SIG-M5 treated with dmso at 0.1 percent for 504 hours (cell line): ENCODE results near the gene AP3D1.
"Not testable (repeated sequence)": the region's sequence is repeated elsewhere in the genome, so short reads cannot be mapped to it uniquely, and the experiment has no call there.

Experiments
- DNase-seq: peaks from one replicate; lab custom pipeline; 2025; ENCODE audit not compliant: unreplicated experiment; lab: John Stamatoyannopoulos, UW

Gene AP3D1

DNA sequence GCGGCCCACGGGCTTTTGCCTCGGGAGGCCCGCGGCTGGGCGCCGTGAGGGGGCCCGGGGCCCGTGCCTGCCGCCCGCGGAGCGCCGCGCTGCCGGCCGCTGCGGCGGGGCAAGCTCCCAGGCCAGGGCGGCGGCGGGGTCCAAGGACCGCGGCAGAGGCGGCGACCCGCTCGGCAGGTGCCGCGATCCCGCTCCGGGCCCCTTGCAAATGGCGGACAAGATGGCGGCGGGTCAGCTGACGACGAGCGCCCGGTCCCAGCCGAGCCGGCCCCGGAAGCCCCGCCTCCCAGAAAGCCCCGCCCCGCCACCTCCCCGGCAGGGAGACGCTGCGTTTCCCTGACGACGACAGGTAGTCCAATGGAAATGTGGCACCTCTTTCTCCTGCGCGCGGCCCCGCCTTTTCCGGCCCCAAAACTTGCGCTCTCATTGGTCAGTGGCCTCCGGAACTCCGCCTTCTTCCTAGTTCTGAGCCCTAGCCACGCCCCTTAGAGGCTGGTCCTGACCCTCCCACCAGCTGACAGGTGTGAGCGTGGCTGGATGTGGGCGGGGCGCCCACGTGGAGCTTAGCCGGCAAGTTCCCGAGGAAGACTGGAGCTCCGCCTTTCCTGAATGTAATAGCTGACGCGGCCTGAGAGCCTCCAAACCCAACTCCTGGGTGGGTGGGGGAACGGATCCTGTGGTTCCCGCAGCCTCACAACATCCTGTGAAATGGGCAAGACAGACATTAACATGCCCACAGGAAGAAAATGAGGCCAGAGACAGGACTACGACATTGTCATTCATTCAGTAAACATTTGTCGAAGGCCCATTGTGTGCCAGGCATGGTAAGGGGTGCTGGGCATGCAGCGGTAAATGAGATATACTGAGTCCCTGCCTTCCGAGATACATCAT, at the start of gene AP3D1:
Gene AP3D1 (minus strand): TSS at position 228 of the 891 bp plus-strand sequence. CDS start 232 bp downstream, outside the sequence.
- DNase-seq = peak; percentile 98

DNA sequence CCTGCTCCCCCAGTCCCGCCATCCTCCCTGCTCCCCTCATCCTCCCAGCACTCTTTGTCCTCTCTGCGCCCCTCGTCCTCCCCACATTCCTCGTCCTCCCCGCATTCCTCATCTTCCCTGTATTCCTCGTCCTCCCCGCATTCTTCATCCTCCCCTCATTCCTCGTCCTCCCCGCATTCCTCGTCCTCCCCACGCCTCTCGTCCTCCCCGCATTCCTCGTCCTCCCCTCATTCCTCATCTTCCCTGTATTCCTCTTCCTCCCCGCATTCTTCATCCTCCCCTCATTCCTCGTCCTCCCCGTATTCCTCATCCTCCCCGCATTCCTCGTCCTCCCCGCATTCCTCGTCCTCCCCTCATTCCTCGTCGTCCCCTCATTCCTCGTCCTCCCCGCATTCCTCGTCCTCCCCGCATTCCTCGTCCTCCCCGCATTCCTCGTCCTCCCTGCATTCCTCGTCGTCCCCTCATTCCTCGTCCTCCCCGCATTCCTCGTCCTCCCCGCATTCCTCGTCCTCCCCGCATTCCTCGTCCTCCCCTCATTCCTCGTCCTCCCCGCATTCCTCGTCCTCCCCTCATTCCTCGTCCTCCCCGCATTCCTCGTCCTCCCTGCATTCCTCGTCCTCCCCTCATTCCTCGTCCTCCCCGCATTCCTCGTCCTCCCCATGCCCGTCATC, 49.4 kb upstream of the AP3D1 start:
- not testable (repeated sequence) for DNase-seq

DNA sequence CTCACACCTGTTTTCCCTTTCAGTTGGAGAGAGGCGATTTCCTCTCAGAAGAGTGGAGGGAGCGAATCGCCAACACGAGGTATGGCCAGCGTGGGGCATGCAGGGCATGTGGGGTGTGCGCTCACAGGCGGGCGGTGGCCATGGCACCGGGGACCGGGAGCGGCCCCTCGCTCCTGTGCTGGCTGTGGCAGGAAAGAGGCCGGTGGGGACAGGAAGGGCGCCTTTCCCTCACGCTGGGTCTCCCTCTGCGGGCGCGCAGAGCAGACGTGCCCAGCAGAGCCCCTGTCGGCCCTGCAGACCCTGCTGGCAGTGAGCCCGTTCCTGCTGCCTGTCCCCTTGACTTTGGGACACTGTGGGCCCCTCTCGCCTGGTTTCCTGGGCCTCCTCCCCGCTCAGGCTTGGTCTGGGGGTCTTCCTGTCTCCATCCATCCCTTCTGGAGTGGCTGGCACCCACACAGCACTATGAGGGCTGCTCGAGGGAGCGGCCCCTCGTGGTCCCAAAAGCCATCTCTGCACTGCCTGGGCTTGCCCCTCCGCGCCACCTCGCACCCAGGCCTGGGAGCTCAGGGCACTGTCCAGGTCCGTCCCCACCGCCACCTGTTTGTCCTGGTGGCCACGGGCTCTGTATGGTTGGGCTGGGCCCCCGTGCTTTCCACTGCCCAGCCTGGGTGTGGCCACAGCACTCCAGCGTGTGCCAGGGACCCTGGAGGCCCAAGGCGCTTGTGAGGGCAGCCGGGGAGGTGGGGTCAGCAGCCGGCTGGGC, 48.7 kb upstream of the AP3D1 start:
- DNase-seq = no peak

DNA sequence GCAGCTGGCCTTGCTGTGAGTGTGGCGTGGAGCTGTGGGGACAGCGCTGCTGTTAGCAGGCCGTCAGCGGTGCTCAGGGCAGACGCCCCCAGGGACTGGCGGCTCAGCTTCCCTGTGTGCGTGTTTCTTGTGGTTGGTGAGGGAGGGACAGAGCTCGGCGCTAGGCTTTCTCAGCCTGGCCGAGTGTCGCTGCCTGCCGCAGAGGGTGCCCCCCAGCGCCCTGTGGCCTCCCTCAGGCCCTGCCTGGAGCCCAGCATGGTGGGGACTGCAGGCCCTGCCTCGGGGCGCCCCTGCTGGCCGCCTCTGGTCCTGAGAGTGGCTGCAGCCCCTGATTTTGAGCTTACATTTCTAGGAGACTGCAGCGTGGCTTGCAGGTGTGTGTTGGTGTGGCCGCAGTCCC, 47.8 kb upstream of the AP3D1 start:
- no peak for DNase-seq

DNA sequence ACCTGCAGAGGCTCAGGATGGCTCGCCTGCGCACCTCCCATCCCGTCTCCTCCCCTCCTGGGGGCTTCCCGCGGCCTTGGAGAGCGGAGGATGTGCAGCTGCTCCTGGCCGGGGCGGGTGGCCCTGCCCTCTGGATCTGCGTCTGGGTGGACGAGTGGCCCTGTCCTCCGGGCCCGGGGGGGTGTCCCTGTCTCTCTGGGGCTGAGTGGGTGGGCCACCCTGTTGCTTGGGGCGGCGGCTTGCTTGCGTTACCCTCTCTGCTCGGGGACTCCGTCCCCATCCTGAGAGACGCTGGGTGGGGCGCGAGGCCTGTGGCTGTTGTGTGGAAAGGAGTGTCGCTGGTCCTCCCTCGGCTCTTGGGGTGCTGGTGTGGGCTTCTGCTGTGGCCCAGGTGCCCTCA, 47.0 kb upstream of the AP3D1 start:
- DNase-seq = no peak

DNA sequence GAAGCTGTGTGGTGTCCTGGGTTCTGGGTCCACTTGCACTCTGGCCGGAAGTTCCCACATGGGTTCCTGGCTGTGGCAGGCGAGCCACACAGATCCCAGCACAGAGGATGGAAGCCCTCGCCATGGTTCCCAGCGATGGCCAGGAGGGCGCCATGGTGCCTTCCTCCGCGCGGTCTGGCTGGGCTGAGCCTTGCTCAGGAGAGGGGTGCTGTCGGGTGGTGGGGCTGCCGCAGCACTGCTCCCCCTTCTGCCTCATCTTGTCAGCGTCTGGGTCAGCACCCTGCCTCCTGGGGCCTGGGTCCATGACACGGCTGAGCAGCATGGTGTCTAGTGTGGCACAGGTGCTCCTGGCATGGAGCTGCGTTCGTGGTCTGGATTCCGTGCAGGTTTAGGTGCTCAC, 45.9 kb upstream of the AP3D1 start:
- no peak for DNase-seq

DNA sequence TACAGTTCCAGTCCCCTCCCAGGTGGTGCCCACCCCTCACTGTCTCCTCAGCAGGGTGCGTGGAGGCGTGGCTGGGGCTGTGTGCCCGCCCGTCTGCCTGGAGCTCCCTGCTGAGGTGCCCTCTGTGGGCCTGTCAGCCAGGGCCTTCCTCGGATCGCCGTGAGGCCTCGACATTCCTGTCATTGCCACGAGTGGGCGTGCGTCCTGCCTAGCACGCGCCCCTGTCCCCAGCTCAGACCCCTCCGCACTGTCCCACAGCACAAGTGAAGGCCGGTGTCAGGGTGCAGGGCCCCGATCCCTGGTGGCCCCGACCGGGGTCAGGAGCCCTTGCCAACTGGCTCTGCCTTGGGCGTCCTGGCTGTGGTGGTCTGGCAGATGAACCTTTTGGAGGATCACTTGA, 44.5 kb upstream of the AP3D1 start:
- DNase-seq = no peak

DNA sequence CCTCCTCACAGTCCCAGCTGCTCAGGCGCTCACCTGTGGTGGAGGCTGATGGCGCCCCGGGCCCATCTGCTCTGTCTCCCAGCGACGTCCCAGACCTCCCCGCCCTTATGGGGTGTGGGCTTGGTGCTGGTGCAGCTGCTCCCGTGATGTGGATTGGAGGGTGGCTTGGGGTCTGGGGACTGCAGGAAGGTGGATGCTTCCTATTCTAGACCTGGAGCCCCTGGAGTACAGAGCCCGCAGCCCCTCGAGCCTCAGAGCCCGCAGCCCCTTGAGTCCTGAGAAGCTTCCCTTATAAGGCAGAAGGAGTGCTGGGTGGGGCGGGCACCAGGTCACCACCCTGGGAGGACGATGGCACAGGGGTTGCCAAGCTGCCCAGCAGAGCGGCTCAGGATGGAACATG, 44.0 kb upstream of the AP3D1 start:
- no peak for DNase-seq

DNA sequence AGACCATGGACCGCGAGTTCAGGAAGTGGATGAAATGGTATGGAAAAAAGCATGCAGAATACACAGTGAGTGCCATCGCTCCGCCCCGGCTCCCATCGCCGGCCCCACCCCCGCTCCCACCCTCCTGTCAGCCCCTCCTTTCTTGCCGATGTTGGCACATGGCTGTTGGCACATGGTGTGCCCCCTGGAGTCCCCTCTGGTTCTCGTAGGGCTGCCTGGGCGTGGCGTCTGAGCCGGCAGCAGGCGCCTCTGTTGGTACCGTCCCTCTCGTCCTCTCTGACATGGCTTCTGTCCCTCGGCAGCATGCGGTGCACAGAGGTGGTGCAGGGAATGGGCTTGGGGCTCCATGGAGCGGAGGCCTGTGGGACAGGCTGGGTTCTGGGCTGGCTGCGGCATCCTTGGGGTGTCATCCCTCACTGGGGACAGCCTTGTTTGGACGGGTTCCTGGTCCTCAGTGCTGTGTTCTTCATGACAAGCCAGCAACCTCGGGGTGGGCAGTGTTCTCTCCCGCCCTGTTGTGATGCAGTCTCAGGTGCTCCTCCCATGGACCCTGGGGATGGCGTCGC, 43.2 kb upstream of the AP3D1 start:
- no peak for DNase-seq

DNA sequence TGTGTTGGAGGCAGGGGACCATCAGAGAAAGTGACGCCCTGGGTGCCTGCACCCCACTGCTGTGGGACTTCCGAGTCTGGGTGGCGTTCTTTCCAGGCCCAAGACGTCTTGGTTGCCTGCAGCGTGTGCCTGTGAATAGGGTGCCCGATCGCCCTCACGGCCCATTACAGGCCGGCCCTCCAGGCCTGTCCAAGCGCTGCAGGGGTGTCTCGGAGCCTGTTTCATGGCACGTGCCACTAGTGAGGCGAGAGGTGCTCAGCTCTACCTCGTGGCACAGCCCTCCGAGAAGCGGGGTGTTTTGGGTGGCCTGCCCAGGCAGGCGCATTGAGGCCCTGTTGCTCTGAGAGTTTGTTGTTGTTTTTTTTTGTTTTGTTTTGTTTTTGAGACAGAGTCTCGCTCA, 42.4 kb upstream of the AP3D1 start:
- DNase-seq = no peak

DNA sequence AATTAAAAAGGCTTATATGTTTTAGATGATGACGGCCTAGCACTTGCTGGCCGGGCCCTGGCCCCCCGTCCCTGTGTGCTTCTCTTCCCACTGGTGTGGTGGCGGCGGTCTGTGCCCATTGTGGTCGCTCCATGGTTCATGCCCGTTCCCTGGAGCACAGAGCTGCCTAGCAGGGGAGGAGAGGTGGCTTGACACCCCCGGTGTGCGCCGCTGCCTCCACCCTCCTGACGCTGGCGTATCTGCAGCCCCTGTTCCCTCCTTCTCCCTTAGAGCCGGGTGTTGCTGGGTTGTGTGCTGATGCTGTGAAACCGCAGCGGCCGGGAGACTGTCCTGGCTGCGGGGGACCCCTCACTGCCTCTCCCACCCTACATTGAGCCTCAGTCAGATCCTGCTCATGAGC, 41.5 kb upstream of the AP3D1 start:
- no peak for DNase-seq

DNA sequence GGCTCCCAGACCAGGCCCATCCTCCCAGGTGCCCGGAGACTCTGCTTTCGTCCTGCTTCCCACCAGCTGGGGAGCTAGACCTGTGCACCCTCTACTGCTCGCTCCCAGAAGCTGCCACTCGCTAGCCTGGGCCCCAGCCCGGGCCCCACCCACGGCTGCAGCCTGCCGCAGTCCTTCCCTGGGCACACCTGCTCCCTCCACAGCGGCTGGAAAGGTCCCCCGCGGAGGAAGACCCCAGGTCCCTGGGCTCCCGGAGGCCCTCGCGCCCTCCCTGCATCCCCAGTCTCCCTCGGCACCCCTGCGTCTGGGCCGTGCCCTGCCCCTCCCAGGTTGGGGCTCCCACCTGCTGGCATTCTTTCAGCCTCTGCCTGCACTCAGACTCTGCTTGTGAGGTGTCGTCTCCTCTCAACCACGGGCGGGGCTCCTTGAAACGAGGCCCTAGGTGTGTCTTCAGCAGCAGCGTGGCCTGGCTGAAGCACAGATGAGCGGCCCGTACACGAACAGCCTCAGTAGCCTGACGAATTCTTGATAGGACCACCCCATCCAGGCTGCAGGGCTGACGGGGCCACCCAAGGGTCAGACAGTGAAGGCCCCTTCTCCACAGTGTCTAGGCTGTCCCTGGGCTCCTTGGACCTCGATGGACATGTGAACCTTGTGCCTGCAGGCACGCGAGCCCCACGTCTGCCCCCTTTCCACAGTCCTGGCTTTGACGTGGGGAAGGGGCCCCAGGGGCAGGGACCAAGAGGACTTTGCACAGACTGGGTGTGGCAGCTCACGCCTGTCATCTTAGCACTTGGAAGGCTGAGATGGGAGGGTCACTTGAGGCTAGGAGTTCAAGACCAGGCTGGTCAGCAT, 40.3 kb upstream of the AP3D1 start:
- no peak for DNase-seq

DNA sequence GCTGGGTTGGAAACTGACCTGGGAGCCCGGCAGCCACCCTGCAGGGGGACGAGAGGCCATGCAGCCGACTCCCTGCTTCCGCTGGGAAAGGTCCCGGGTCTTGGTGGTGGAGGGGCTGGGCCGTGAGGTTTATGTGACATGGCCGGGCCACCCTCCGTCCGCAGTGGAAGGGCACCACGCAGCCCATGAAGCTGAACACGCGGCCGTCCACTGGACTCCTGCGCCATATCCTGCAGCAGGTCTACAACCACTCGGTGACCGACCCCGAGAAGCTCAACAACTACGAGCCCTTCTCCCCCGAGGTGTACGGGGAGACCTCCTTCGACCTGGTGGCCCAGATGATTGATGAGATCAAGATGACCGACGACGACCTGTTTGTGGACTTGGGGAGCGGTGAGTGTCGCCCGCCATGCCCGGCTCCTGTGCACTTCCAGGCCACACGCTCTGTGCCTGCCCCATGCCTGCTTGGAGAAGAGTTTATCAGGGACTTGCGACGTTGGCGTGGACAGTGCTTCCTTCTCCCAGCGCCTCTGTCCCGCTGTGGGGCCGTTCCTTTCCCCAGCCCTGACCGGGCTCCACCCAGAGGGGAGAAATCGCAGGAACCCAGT, 39.6 kb upstream of the AP3D1 start:
- no peak for DNase-seq

DNA sequence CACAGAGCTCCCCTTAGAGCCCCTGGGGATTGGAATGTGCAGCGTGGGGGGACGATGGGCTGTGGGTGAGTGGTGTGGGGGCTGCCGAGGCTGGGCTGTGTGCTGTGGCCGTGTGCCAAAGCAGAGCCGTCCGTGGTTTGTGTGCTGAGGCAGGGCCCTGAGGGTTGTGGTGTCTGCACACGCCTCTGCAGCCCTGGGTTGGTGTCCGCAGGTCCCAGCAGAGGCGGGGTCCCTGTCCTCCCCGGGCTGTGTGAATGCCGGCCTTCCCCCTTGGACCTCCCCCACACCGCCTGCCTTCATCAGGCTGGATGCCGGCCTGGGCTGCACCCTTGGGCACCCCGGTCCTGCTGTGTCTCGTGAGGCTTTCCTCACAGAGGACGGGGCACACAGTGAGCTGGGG, 38.5 kb upstream of the AP3D1 start:
- DNase-seq = no peak

DNA sequence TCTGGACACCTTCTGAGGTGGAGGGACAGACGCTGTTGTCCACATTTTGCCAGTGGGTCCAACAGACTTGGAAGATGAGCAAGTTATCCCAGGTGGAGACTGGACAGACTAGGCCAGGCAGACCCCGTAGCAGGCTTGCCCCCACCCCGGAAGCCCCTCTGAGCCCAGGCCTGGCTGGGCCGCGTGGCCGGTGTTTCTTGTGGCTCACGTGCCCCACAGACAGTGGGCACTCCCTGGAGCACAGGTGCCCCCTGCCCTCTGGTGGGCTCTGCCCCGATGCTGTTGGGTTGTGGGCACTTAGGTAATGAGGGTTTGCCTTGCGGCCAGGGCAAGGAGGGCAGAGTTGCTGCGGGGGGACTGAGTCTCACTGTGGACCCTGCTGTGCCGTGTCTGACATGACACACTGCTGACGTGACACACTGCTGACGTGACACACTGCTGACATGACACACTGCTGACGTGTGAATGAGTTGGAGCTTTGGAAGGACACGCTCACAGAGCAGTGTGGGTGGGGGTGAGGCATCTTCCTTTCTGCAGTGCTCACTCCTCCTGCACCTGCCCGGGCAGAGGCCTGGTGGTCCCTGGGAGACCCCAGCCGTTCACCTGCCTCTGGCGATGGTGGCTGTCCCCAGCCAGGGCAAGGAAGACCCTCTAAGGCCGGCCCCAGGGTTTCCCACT, 37.5 kb upstream of the AP3D1 start:
- no peak for DNase-seq

DNA sequence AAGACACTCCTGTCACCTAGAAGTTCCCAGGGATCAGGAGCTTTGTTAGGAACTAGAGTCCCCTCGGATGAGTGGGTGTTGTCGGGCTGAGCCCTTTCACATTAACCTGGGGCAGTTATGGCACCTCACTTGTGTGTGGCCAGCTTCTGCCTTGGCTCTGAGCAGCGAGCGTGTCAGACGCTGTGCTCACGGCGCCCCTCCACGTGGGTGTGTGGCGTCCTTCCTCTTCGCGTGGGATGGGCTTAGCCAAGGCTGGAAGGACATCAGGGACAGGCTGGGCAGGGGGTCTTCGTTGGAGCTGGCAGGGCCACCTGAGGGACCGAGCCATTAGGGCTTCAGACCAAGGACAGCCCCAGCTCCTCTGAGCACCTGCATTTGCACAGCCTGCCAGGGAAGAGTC, 35.8 kb upstream of the AP3D1 start:
- DNase-seq = no peak

DNA sequence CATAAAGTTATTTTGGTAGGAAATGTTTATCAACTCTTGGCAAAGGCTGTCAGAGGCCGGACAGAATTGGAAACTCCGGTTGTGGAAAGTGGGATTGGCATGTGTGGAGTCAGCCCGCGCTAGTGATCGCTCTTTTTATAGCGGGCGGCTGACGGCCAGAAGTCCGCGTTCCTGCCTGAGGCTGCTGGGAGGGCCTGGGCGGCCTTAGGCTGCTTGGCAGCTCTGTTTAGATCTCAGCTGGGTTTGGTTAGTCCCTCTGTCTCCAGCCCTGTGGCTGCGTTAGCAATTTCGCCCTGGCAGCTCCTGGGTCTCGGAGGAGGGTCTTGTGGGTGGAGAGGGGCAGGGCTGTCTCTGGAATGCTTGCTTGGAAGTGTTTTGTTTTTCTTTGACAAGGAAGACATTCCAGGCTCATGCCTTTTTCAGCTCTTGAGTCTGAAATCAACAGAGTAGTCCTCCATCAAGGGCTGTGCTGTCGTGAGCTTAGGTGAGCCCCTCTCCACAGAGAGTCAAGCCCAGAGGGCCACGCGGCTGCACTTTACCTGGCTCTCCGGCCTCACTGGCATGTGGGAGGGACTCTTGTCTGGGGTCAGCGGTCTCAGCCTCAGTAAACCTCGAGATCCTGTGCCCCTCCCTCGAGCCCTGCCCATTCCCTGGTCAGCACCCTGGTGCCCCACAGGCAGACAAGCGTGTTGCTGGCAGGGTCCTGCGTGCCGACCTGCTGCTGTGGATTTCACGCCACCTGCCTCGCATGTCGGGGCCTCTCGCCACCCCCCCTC, 34.9 kb upstream of the AP3D1 start:
- no peak for DNase-seq

DNA sequence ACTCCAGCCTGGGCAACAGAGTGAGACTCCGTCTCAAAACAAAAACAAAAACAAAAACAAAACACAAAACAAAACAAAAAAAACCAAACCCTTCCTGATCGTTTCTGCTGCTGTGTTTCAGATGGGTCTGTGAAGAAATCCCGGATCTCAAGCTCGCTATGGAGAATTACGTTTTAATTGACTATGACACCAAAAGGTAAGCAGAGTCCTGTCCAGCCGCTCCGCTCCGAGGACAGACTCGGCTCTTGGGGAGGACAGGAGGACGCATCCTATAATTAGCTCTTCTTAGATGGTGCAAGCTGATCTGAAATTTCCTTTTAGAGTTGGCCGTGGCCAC, 34.3 kb upstream of the AP3D1 start:
- DNase-seq = no peak

DNA sequence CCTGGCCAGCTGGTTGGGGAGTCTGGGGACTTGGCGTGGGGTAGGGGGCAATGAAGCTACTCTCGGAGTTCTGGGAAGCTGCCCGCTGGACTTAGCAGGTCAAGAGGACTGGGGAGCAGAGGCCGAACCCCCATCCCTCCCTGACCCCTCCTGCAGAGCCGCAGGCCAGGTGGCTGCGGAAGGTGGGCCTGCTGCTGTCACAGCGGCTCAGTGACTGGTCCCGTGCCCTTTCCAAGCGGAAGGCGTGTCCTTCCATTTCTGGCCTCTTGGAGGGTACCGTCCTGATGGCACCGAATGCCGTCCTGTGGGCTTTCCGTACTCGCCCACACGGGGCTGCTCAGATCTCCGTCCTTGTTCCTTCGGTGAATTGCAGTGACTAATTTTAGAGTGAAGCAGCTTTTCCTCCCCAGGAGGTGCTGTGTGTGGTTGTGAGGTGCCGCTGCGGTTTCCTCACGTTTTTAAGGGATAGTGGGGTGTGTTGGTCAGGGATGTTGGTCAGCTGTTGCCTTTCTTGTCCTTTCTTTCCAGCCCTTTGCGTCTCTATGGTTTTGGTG, 33.1 kb upstream of the AP3D1 start:
- no peak for DNase-seq
